Caco-2 (cell line): ENCODE results near the gene CCL18. TPM values are rescaled to one million over a fixed set of nuclear protein-coding genes. Genes with fewer than 3 reads are reported as not detected.
A peak's percentile ranks its signal among the peaks of the same experiment; 100 is the strongest.

Experiments
- BruUV-seq: library from RNA; stranded (reverse); fragments of 400-500 nt; replicated peaks from 2 replicates; lab custom pipeline; 2021; lab: Mats Ljungman, UMichigan
- CTCF ChIA-PET: fragments of 300-600 bp; sonication (Branson Sonifier 250); formaldehyde crosslinking; loops from one replicate; lab custom pipeline; 2022; ENCODE audit warnings: antibody characterized with exemption; lab: Charles Lee
- POLR2A ChIA-PET: fragments of 300-600 bp; sonication (Branson Sonifier 250); formaldehyde crosslinking; loops from one replicate; lab custom pipeline; 2022; ENCODE audit warnings: antibody characterized with exemption; lab: Charles Lee
- DNase-seq, 2 experiments: peaks; one replicate each; pipeline versions ENCODE4 v3.0.0 to v3.0.0-alpha.2; 2020 to 2022
- H3K27me3 ChIP-seq: replicated peaks from 2 replicates; pipeline ENCODE4 v1.6.0; 2011; ENCODE audit warnings: low read length; ENCODE audit not compliant: control insufficient read depth, insufficient read depth
- H3K36me3 ChIP-seq: 2 replicates; pipeline ENCODE4 v1.5.1; 2011; ENCODE audit warnings: low read length; ENCODE audit not compliant: control insufficient read depth, insufficient read depth
- H3K4me1 ChIP-seq: fragments of 250-450 bp; sonication (Bioruptor Pico); 2 replicates; pipeline ENCODE4 v1.5.1; 2020; ENCODE audit warnings: mild to moderate bottlenecking
- H3K4me3 ChIP-seq: 2 replicates; pipeline ENCODE4 v1.5.1; 2011; ENCODE audit warnings: low read depth, mild to moderate bottlenecking, control low read depth, low read length
- H3K9me3 ChIP-seq: fragments of 250-450 bp; sonication (Bioruptor Pico); 2 replicates; pipeline ENCODE4 v1.5.1; 2020; ENCODE audit warnings: mild to moderate bottlenecking, moderate library complexity
- H3K27ac Mint-ChIP-seq: one replicate; pipeline ENCODE4 v1.8.0; 2022; ENCODE audit warnings: mixed read lengths; ENCODE audit not compliant: unreplicated experiment
- H3K27me3 Mint-ChIP-seq: one replicate; pipeline ENCODE4 v1.8.0; 2022; ENCODE audit warnings: mixed read lengths; ENCODE audit not compliant: insufficient read depth, unreplicated experiment
- H3K36me3 Mint-ChIP-seq: one replicate; pipeline ENCODE4 v1.8.0; 2022; ENCODE audit warnings: mild to moderate bottlenecking, mixed read lengths; ENCODE audit not compliant: insufficient read depth, unreplicated experiment
- H3K4me1 Mint-ChIP-seq: one replicate; pipeline ENCODE4 v1.8.0; 2022; ENCODE audit warnings: low read depth, mixed read lengths; ENCODE audit not compliant: unreplicated experiment
- H3K4me3 Mint-ChIP-seq: one replicate; pipeline ENCODE4 v1.8.0; 2022; ENCODE audit warnings: mild to moderate bottlenecking, moderate library complexity, mixed read lengths; ENCODE audit not compliant: unreplicated experiment
- H3K9me3 Mint-ChIP-seq: one replicate; pipeline ENCODE4 v1.8.0; 2022; ENCODE audit warnings: mixed read lengths; ENCODE audit not compliant: unreplicated experiment
- CTCF ChIP-seq, 2 experiments: fragments of 200-600 bp in 1 of 2; IDR thresholded peaks; 1 replicate in 1 of 2; 2 replicates in 1 of 2; pipeline versions ENCODE4 v1.5.1 to v1.8.0; 2011 to 2022; ENCODE audit warnings: antibody characterized with exemption in 1 of 2, control low read depth in 1 of 2, inconsistent platforms in 1 of 2, low read depth in 1 of 2, low read length in 1 of 2, mild to moderate bottlenecking in 1 of 2, moderate library complexity in 1 of 2; ENCODE audit not compliant: insufficient read depth in 1 of 2, severe bottlenecking in 1 of 2, unreplicated experiment in 1 of 2
- intact Hi-C: fragments of 100-400 bp; cut with micrococcal nuclease; formaldehyde crosslinking; loops from one replicate; pipeline ENCODE4 v1.10.0; 2022; ENCODE audit not compliant: unreplicated experiment
- total RNA-seq: library from RNA; stranded (reverse); gene quantifications from 2 replicates; pipeline ENCODE4 v1.2.3, GENCODE V29; 2022

CCL18 gene
- total RNA-seq, 1 experiment from 2014 or later: not detected

DNA sequence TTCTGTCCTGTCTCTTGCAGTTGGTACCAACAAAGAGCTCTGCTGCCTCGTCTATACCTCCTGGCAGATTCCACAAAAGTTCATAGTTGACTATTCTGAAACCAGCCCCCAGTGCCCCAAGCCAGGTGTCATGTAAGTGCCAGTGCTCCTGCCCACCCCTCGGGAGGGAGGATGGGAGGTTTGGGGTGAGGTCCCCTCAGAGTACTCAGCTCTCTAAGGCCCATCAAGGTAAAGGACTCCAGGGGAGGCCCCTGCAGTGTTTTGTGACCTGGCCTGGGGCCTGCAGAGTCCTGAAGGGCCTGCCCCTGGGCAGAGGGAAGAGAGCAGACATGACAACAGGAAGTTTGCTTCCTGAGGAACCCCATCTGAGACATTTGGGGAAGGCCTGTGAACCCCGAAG, 6.4 kb downstream of the CCL18 start:
- intact Hi-C loops: no loop called here
- Histone ChIP-seq H3K9me3 (no peaks in the 10 kb centered on the region), H3K36me3 (no peaks in the 10 kb centered on the region), H3K27me3 (no peaks in the 10 kb centered on the region), H3K4me3 (no peak overlapping the region), H3K4me1 (no peaks in the 10 kb centered on the region)
- no peak for DNase-seq
- CTCF ChIA-PET: interaction anchor here (0.7 kb wide), 1 partner anchor 101 kb away, joined by 3 read pairs; no protein-coding TSS in a partner anchor
- BruUV-seq: no TSS peak
- Mint-ChIP-seq H3K4me1 (no peaks in the 10 kb centered on the region), H3K27me3 (no peaks in the 10 kb centered on the region), H3K27ac (no peak overlapping the region), H3K9me3 (no peaks in the 10 kb centered on the region), H3K4me3 (no peak overlapping the region), H3K36me3 (no peaks in the 10 kb centered on the region)
- POLR2A ChIA-PET: no interaction called here
- no peak for TF ChIP-seq CTCF (IDR thresholded peaks at IDR 0.05; ENCODE audit: insufficient read depth in 1 of 2, low read depth in 1 of 2, low read length in 1 of 2, severe bottlenecking in 1 of 2, unreplicated experiment in 1 of 2)

GRCh38 chr17:36071751-36072150, 7.7 kb downstream of the CCL18 start:
- BruUV-seq: no TSS peak
- Histone ChIP-seq H3K27me3 (no peaks in the 10 kb centered on the region), H3K9me3 (no peaks in the 10 kb centered on the region), H3K36me3 (no peaks in the 10 kb centered on the region), H3K4me3 (no peak overlapping the region), H3K4me1 (no peaks in the 10 kb centered on the region)
- H3K4me1 Mint-ChIP-seq: no peaks in the 10 kb centered on the region
- no peaks in the 10 kb centered on the region for H3K36me3 Mint-ChIP-seq
- no peak overlapping the region for H3K4me3 Mint-ChIP-seq
- CTCF ChIA-PET: interaction anchor here (1.4 to 3.4 kb wide), 3 partner anchors 90 to 102 kb away, joined by 13 to 64 read pairs (median 15); partner anchors contain the start of gene CCL16
- no peak for TF ChIP-seq CTCF (IDR thresholded peaks at IDR 0.05; ENCODE audit: insufficient read depth in 1 of 2, low read depth in 1 of 2, low read length in 1 of 2, severe bottlenecking in 1 of 2, unreplicated experiment in 1 of 2)
- H3K27ac Mint-ChIP-seq: no peak overlapping the region
- intact Hi-C loops: loop anchor here (1.0 kb wide), 2 partner anchors 78 to 102 kb away; no protein-coding TSS in a partner anchor
- no peak for DNase-seq
- no peaks in the 10 kb centered on the region for H3K27me3 Mint-ChIP-seq
- H3K9me3 Mint-ChIP-seq: no peaks in the 10 kb centered on the region
- POLR2A ChIA-PET: no interaction called here

DNA sequence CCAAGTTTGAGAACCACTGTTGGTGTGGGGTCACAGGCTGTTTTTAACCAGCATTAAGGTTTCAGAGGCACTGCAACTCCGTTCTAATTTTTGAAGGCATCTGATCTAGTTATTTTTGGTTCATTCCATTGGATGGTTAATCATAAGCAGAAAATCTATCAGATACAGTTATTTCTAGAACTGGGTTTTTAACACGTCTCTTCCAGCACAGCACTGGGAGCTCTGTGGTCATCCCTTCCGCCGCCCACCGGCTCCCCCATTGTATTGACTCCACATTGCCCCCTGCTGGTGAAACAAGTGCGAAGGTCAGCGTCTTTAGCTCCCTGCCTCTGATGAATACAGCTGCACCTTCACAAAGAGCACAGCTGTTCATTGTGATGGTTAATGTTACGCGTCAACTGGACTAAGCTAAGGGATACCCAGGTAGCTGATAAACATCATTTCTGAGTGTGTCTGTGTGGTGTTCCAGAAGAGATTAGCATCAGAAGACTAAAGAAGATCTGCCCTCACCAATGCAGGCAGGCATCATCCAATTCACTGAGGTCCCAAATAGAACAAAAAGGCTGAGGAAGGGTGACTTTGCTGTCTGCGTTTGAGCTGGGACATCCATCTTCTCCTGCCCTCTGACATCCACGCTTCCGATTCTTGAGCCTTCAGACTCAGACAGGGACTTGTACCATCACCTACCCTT, 8.5 kb downstream of the CCL18 start:
- Mint-ChIP-seq H3K4me3 (no peak overlapping the region), H3K9me3 (no peaks in the 10 kb centered on the region), H3K27ac (no peak overlapping the region), H3K27me3 (no peaks in the 10 kb centered on the region), H3K4me1 (no peaks in the 10 kb centered on the region), H3K36me3 (no peaks in the 10 kb centered on the region)
- DNase-seq: peak; percentile 54 to 77
- no peaks in the 10 kb centered on the region for H3K4me1 ChIP-seq
- ChIA-PET CTCF (interaction anchor here (0.6 to 3.4 kb wide), 12 partner anchors 13 to 775 kb away, joined by 3 to 64 read pairs (median 5); partner anchors contain the start of gene CCL16), POLR2A (no interaction called here)
- H3K9me3 ChIP-seq: no peaks in the 10 kb centered on the region
- no peaks in the 10 kb centered on the region for H3K36me3 ChIP-seq
- peak; percentile 81 to 89 for TF ChIP-seq CTCF (IDR thresholded peaks at IDR 0.05; ENCODE audit: insufficient read depth in 1 of 2, low read depth in 1 of 2, low read length in 1 of 2, severe bottlenecking in 1 of 2, unreplicated experiment in 1 of 2)
- BruUV-seq: no TSS peak
- H3K27me3 ChIP-seq: no peaks in the 10 kb centered on the region
- intact Hi-C loops: loop anchor here (1.0 kb wide), 2 partner anchors 77 to 103 kb away; no protein-coding TSS in a partner anchor
- no peak overlapping the region for H3K4me3 ChIP-seq
